Esophagus muscularis mucosa (tissue), 4 donors: ENCODE measurements around the gene PPEF1. TPM values are rescaled to one million over a fixed set of nuclear protein-coding genes. Genes with fewer than 3 reads are reported as not detected.

Source experiments
- DNase-seq: peaks from one replicate; pipeline ENCODE4 v3.0.0-alpha.2; 2017; ENCODE audit errors: extremely low spot score
- H3K27ac ChIP-seq, 4 donors: fragments of 200-600 bp; sonication (generic); replicated peaks in 1 of 4; 1 replicate in 3 of 4; 2 replicates in 1 of 4; pipeline ENCODE4 v1.5.1; 2016 to 2019; ENCODE audit warnings: mild to moderate bottlenecking in 1 of 4
- H3K27me3 ChIP-seq, 4 donors: fragments of 200-600 bp; sonication (generic); one replicate each; pipeline versions ENCODE4 v1.5.1 to v1.6.0; 2016 to 2019
- H3K36me3 ChIP-seq, 4 donors: fragments of 200-600 bp; sonication (generic); one replicate each; pipeline ENCODE4 v1.5.1; 2016 to 2019
- H3K4me1 ChIP-seq, 4 donors: fragments of 200-600 bp; sonication (generic); one replicate each; pipeline ENCODE4 v1.5.1; 2016 to 2019
- H3K4me3 ChIP-seq, 4 donors: fragments of 200-600 bp; sonication (generic); 1 replicate in 2 of 4; 2 replicates in 2 of 4; pipeline ENCODE4 v1.5.1; 2016 to 2019; ENCODE audit warnings: mild to moderate bottlenecking in 4 of 4, moderate library complexity in 1 of 4
- H3K9me3 ChIP-seq, 4 donors: fragments of 200-600 bp; sonication (generic); 1 replicate in 3 of 4; 2 replicates in 1 of 4; pipeline ENCODE4 v1.5.1; 2016 to 2019
- CTCF ChIP-seq, 3 experiments: fragments of 200-600 bp in 2 of 3; fragments of 450-650 bp in 1 of 3; sonication (generic) in 2 of 3; IDR thresholded peaks; one replicate each; pipeline ENCODE4 v1.5.1; 2017 to 2019; ENCODE audit warnings: antibody characterized with exemption in 3 of 3, mild to moderate bottlenecking in 2 of 3, moderate library complexity in 1 of 3
- EP300 ChIP-seq: sonication (generic); formaldehyde crosslinking; IDR thresholded peaks from one replicate; pipeline ENCODE4 v1.6.1; 2017; ENCODE audit warnings: antibody characterized with exemption
- POLR2A ChIP-seq: fragments of 450-650 bp; IDR thresholded peaks from one replicate; pipeline ENCODE4 v1.6.1; 2017; ENCODE audit warnings: antibody characterized with exemption, moderate library complexity, mild to moderate bottlenecking, low read depth
- POLR2AphosphoS5 ChIP-seq, 2 donors: sonication (generic); formaldehyde crosslinking; IDR thresholded peaks; one replicate each; pipeline ENCODE4 v1.6.1; 2017; ENCODE audit warnings: antibody characterized with exemption in 2 of 2
- WGBS: methylation state at CpG from one replicate; pipeline ENCODE4 v1.1.5; 2018; 5-methylcytosine and 5-hydroxymethylcytosine counted together
- intact Hi-C: fragments of 100-400 bp; cut with DNase I; formaldehyde crosslinking; loops from one replicate; pipeline ENCODE4 v1.15.1; 2023
- total RNA-seq, 4 donors: library from RNA; depleted of rRNA; stranded (reverse); fragments of >200 nt; gene quantifications; one replicate each; pipeline versions ENCODE4 v1.1.0 to v1.2.1, GENCODE V29; 2016

PPEF1 gene
- total RNA-seq, 4 donors from 2014 or later: 0.29 to 1.7 (median 0.54) TPM

DNA sequence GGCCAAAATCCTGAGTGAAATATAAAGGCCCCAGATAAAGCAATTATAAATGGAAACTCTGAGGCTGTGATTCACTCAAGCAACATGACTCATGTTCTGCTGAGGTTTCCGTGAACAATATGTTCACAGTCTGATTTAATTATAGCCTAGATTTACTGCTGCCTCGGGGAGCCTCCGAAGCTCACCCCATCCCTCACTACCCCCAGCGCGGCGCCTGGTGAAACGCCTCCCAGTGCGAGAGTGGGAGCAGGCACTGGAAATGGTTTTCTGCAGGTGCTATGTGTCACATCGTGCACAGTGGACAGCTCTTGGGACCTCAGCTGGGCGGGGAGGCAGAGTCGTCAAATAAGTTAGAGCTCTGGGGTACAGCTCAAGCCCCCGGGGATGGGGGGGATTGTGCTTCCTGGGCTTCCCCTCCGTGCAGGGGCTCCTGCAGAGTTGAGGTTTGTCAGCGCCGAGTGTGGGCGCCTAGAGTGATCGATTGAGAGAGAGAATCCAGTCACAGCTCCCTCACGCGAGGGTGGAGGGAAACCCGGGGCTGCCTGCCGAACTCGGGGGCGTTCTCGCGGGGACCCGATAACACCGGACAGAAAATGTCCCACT lies 165.8 kb downstream of the PPEF1 start:
- intact Hi-C loops: no loop called here
- H3K4me1 ChIP-seq: peaks cover 21 to 30% (median 26%) of the 10 kb centered on the region in 4 donors
- peak overlapping the region; percentile 59 to 71 (median 60) for H3K27ac ChIP-seq

DNA sequence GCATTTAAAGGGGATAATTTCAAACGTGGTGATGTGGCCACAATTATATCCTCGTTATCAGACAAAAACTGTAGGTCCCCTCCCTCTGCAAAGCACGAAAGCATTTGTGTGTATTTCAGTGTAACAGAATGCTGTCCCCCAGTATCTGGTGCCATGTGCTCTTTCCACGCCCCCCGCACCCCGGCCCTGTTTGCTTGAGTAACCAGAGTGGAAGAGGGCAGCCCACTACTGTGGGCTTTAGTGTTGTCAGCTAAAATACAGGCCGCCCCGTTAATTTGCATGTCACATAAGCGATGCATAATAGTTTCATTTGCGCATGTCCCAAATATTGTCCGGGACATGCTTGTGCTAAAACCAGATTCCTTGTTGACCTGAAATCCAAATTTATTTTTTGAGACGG lies 166.4 kb downstream of the PPEF1 start:
- Histone ChIP-seq H3K4me1 (peaks cover 21 to 30% (median 26%) of the 10 kb centered on the region in 4 donors), H3K36me3 (no peaks in the 10 kb centered on the region), H3K4me3 (no peak overlapping the region), H3K9me3 (no peaks in the 10 kb centered on the region), H3K27ac (peak overlapping the region in 1 of 4 donors; percentile 59), H3K27me3 (no peaks in the 10 kb centered on the region)
- intact Hi-C loops: no loop called here
- WGBS: 91% methylated on average over 12 of the region's 12 CpGs
- TF ChIP-seq CTCF (IDR thresholded peaks at IDR 0.05) (no peak), POLR2AphosphoS5 (IDR thresholded peaks at IDR 0.05) (no peak), EP300 (no peak), POLR2A (no peak)
- no peak for DNase-seq

More for the DNA sequence above, 165.8 kb downstream of the PPEF1 start:
- DNase-seq: no peak
- Histone ChIP-seq H3K27me3 (no peaks in the 10 kb centered on the region), H3K36me3 (no peaks in the 10 kb centered on the region), H3K9me3 (no peaks in the 10 kb centered on the region), H3K4me3 (peak overlapping the region in 2 of 4 donors; percentile 16 to 17)
- TF ChIP-seq CTCF (IDR thresholded peaks at IDR 0.05) (no peak), POLR2AphosphoS5 (IDR thresholded peaks at IDR 0.05) (peak; percentile 24 to 57), EP300 (no peak), POLR2A (no peak)
- 64% methylated on average over 27 of the region's 27 CpGs for WGBS

- 88% methylated on average over 23 of the region's 27 CpGs for WGBS
- Histone ChIP-seq H3K27me3 (no peaks in the 10 kb centered on the region), H3K9me3 (no peaks in the 10 kb centered on the region), H3K27ac (no peak overlapping the region), H3K4me1 (peaks cover 21 to 30% (median 26%) of the 10 kb centered on the region in 4 donors), H3K36me3 (no peaks in the 10 kb centered on the region), H3K4me3 (no peak overlapping the region)
- intact Hi-C loops: no loop called here
- DNase-seq: no peak
- TF ChIP-seq EP300: no peak
- no peak for TF ChIP-seq CTCF (IDR thresholded peaks at IDR 0.05)
- no peak for TF ChIP-seq POLR2AphosphoS5 (IDR thresholded peaks at IDR 0.05)
- no peak for TF ChIP-seq POLR2A
Measured at GRCh38 chrX:18874560-18875255, 167.3 kb downstream of the PPEF1 start.

DNA sequence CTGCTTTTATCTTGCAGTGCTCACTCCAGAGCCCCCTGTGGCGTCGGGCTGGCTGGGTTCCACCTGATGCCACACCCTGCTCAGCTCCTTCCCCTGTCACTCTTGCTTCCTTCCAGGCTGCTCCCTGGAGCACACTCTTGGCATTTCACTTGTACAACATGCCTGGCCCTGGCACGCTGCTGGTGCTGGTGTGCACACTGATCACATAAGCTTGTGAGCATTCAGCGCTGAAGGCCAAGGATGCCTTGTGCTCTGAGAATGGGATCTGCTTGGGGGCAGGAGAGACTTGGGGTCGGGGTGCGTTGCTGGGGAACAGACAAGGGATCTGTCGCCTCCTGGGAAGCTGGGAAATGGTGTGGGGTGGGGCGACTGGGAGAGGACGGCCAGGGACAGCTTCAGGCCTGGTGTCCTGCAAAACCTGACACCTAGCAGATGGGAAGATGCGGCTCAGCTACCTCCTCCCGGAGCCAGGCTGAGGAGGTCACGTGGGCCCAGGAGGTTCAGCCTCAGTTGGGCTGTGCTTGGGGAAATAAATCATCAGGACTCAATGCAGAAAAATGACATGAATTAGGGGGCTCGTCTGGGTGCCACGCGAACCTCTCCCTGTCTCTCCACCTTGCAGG lies 167.9 kb downstream of the PPEF1 start:
- Histone ChIP-seq H3K9me3 (no peaks in the 10 kb centered on the region), H3K36me3 (no peaks in the 10 kb centered on the region), H3K4me1 (peaks cover 21 to 30% (median 26%) of the 10 kb centered on the region in 4 donors), H3K4me3 (no peak overlapping the region), H3K27me3 (no peaks in the 10 kb centered on the region), H3K27ac (no peak overlapping the region)
- intact Hi-C loops: no loop called here
- TF ChIP-seq POLR2A (no peak), POLR2AphosphoS5 (IDR thresholded peaks at IDR 0.05) (no peak), EP300 (no peak), CTCF (IDR thresholded peaks at IDR 0.05) (no peak)
- WGBS: 90% methylated on average over 14 of the region's 15 CpGs
- no peak for DNase-seq
